ENCODE measurements around the gene CEBPZOS. TPM values are rescaled to one million over a fixed set of nuclear protein-coding genes. Genes with fewer than 3 reads are reported as not detected.

CEBPZOS gene
- total and polyA plus RNA-seq, 2 of the 8 experiments (the other 6 are each of a cell fraction or from before 2014, with no cell fraction given), result 27.3 to 43.5 TPM

GRCh38 chr2:37191253-37191652, 5.0 kb upstream of the CEBPZOS start (continued):
- TF ChIP-seq, protein P1, sequence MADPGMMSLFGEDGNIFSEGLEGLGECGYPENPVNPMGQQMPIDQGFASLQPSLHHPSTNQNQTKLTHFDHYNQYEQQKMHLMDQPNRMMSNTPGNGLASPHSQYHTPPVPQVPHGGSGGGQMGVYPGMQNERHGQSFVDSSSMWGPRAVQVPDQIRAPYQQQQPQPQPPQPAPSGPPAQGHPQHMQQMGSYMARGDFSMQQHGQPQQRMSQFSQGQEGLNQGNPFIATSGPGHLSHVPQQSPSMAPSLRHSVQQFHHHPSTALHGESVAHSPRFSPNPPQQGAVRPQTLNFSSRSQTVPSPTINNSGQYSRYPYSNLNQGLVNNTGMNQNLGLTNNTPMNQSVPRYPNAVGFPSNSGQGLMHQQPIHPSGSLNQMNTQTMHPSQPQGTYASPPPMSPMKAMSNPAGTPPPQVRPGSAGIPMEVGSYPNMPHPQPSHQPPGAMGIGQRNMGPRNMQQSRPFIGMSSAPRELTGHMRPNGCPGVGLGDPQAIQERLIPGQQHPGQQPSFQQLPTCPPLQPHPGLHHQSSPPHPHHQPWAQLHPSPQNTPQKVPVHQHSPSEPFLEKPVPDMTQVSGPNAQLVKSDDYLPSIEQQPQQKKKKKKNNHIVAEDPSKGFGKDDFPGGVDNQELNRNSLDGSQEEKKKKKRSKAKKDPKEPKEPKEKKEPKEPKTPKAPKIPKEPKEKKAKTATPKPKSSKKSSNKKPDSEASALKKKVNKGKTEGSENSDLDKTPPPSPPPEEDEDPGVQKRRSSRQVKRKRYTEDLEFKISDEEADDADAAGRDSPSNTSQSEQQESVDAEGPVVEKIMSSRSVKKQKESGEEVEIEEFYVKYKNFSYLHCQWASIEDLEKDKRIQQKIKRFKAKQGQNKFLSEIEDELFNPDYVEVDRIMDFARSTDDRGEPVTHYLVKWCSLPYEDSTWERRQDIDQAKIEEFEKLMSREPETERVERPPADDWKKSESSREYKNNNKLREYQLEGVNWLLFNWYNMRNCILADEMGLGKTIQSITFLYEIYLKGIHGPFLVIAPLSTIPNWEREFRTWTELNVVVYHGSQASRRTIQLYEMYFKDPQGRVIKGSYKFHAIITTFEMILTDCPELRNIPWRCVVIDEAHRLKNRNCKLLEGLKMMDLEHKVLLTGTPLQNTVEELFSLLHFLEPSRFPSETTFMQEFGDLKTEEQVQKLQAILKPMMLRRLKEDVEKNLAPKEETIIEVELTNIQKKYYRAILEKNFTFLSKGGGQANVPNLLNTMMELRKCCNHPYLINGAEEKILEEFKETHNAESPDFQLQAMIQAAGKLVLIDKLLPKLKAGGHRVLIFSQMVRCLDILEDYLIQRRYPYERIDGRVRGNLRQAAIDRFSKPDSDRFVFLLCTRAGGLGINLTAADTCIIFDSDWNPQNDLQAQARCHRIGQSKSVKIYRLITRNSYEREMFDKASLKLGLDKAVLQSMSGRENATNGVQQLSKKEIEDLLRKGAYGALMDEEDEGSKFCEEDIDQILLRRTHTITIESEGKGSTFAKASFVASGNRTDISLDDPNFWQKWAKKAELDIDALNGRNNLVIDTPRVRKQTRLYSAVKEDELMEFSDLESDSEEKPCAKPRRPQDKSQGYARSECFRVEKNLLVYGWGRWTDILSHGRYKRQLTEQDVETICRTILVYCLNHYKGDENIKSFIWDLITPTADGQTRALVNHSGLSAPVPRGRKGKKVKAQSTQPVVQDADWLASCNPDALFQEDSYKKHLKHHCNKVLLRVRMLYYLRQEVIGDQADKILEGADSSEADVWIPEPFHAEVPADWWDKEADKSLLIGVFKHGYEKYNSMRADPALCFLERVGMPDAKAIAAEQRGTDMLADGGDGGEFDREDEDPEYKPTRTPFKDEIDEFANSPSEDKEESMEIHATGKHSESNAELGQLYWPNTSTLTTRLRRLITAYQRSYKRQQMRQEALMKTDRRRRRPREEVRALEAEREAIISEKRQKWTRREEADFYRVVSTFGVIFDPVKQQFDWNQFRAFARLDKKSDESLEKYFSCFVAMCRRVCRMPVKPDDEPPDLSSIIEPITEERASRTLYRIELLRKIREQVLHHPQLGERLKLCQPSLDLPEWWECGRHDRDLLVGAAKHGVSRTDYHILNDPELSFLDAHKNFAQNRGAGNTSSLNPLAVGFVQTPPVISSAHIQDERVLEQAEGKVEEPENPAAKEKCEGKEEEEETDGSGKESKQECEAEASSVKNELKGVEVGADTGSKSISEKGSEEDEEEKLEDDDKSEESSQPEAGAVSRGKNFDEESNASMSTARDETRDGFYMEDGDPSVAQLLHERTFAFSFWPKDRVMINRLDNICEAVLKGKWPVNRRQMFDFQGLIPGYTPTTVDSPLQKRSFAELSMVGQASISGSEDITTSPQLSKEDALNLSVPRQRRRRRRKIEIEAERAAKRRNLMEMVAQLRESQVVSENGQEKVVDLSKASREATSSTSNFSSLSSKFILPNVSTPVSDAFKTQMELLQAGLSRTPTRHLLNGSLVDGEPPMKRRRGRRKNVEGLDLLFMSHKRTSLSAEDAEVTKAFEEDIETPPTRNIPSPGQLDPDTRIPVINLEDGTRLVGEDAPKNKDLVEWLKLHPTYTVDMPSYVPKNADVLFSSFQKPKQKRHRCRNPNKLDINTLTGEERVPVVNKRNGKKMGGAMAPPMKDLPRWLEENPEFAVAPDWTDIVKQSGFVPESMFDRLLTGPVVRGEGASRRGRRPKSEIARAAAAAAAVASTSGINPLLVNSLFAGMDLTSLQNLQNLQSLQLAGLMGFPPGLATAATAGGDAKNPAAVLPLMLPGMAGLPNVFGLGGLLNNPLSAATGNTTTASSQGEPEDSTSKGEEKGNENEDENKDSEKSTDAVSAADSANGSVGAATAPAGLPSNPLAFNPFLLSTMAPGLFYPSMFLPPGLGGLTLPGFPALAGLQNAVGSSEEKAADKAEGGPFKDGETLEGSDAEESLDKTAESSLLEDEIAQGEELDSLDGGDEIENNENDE (IDR thresholded peaks at IDR 0.05; ENCODE audit: insufficient replicate concordance, low read length), result no peak
- TF ChIP-seq ATF3 (IDR thresholded peaks at IDR 0.05; ENCODE audit: insufficient read depth, low read depth, low read length) (no peak), RAD21 (IDR thresholded peaks at IDR 0.05 in 1 of 2, conservative IDR thresholded peaks at IDR 0.05 in 1 of 2; ENCODE audit: low read depth in 2 of 2, low read length in 2 of 2) (no peak), RNF2 (IDR thresholded peaks at IDR 0.05; ENCODE audit: borderline replicate concordance, low read depth, low read length, missing control alignments, poor library complexity, severe bottlenecking) (no peak), GTF2F1 (IDR thresholded peaks at IDR 0.05; ENCODE audit: borderline replicate concordance, low read depth, low read length) (no peak), EZH2 (IDR thresholded peaks at IDR 0.05; ENCODE audit: low read depth, low read length, severe bottlenecking) (no peak), SP4 (IDR thresholded peaks at IDR 0.05; ENCODE audit: low read length) (no peak), MAFK (IDR thresholded peaks at IDR 0.05; ENCODE audit: low read depth, low read length) (no peak), SP2 (IDR thresholded peaks at IDR 0.05; ENCODE audit: low read length) (no peak), JUN (IDR thresholded peaks at IDR 0.05; ENCODE audit: low read depth, low read length) (no peak)

All from H1 (cell line).